IMR-90 (cell line): ENCODE measurements around the gene CDC42EP4. TPM values are rescaled to one million over a fixed set of nuclear protein-coding genes. Genes with fewer than 3 reads are reported as not detected.

Experiments
- ATAC-seq: fragments of 200-7000 bp; cut with Tn5 transposase; 2 replicates; pipeline ENCODE4 v1.9.1; 2020; ENCODE audit warnings: low read depth, mild to moderate bottlenecking, moderate library complexity
- BruUV-seq: library from RNA; stranded (reverse); fragments of 400-500 nt; replicated peaks from 2 replicates; lab custom pipeline; 2021; lab: Mats Ljungman, UMichigan
- CTCF ChIA-PET: fragments of 300-600 bp; formaldehyde crosslinking; extraction: SDS; loops from one replicate; lab custom pipeline; 2021; ENCODE audit warnings: antibody characterized with exemption; lab: Yijun Ruan, JAX
- POLR2A ChIA-PET: fragments of 300-600 bp; sonication (Branson Sonifier 250); formaldehyde crosslinking; loops from one replicate; lab custom pipeline; 2022; ENCODE audit warnings: antibody characterized with exemption; ENCODE audit not compliant: unreplicated experiment; lab: Charles Lee
- DNase-seq: peaks from one replicate; pipeline ENCODE4 v3.0.0; 2013
- H2AFZ ChIP-seq: replicated peaks from 2 replicates; pipeline ENCODE3; 2013; ENCODE audit warnings: low read length, mild to moderate bottlenecking; ENCODE audit not compliant: poor library complexity
- H2AK5ac ChIP-seq: 2 replicates; pipeline ENCODE4 v1.6.1; 2013; ENCODE audit warnings: low read depth, low read length, inconsistent platforms
- H2AK9ac ChIP-seq: replicated peaks from 2 replicates; pipeline ENCODE3; 2013; ENCODE audit warnings: mild to moderate bottlenecking, low read depth, low read length, moderate library complexity; ENCODE audit not compliant: poor library complexity
- H2BK120ac ChIP-seq: 2 replicates; pipeline ENCODE4 v1.6.1; 2013; ENCODE audit warnings: low read depth, low read length, inconsistent platforms
- H2BK15ac ChIP-seq: 3 replicates; pipeline ENCODE4 v1.6.1; 2013; ENCODE audit warnings: low read depth, low read length, inconsistent platforms
- H2BK20ac ChIP-seq: 2 replicates; pipeline ENCODE4 v1.6.1; 2013; ENCODE audit warnings: low read depth, mild to moderate bottlenecking, inconsistent platforms, low read length, moderate library complexity
- H2BK5ac ChIP-seq: 2 replicates; pipeline ENCODE4 v1.6.1; 2013; ENCODE audit warnings: mild to moderate bottlenecking, low read depth, low read length, inconsistent platforms; ENCODE audit not compliant: poor library complexity, severe bottlenecking
- H3K14ac ChIP-seq: replicated peaks from 2 replicates; pipeline ENCODE4 v1.6.1; 2013; ENCODE audit warnings: low read depth, low read length, inconsistent platforms
- H3K18ac ChIP-seq: 2 replicates; pipeline ENCODE4 v1.6.1; 2013; ENCODE audit warnings: low read depth, low read length, control low read depth
- H3K23ac ChIP-seq: 2 replicates; pipeline ENCODE4 v1.6.1; 2013; ENCODE audit warnings: low read depth, low read length, inconsistent platforms
- H3K27ac ChIP-seq: 2 replicates; pipeline ENCODE4 v1.5.1; 2013; ENCODE audit warnings: mild to moderate bottlenecking, control low read depth, low read length; ENCODE audit not compliant: insufficient read depth
- H3K27me3 ChIP-seq: 2 replicates; pipeline ENCODE4 v1.6.1; 2013; ENCODE audit warnings: low read length; ENCODE audit not compliant: control insufficient read depth, insufficient read depth
- H3K36me3 ChIP-seq: 2 replicates; pipeline ENCODE4 v1.6.1; 2013; ENCODE audit warnings: low read length, mixed read lengths; ENCODE audit not compliant: control insufficient read depth, insufficient read depth
- H3K4ac ChIP-seq: 2 replicates; pipeline ENCODE4 v1.6.1; 2013; ENCODE audit warnings: low read depth, low read length, inconsistent platforms
- H3K4me1 ChIP-seq: 2 replicates; pipeline ENCODE4 v1.6.1; 2013; ENCODE audit warnings: low read length, mixed read lengths; ENCODE audit not compliant: control insufficient read depth, insufficient read depth
- H3K4me2 ChIP-seq: 2 replicates; pipeline ENCODE4 v1.6.1; 2013; ENCODE audit warnings: low read depth, mild to moderate bottlenecking, control low read depth, low read length, moderate library complexity
- H3K4me3 ChIP-seq: 2 replicates; pipeline ENCODE4 v1.5.1; 2013; ENCODE audit warnings: low read depth, mild to moderate bottlenecking, control low read depth, low read length, moderate library complexity; ENCODE audit not compliant: insufficient read depth
- H3K56ac ChIP-seq: 2 replicates; pipeline ENCODE4 v1.6.1; 2013; ENCODE audit warnings: low read length, inconsistent platforms; ENCODE audit not compliant: insufficient read depth; ENCODE audit errors: extremely low read depth
- H3K79me1 ChIP-seq, 2 experiments: 2 replicates each; pipeline ENCODE4 v1.6.1; 2013; ENCODE audit warnings: low read length in 2 of 2, inconsistent platforms in 1 of 2, low read depth in 1 of 2
- H3K9ac ChIP-seq: 2 replicates; pipeline ENCODE4 v1.6.1; 2013; ENCODE audit warnings: low read depth, low read length, control low read depth
- H3K9me1 ChIP-seq: 2 replicates; pipeline ENCODE4 v1.6.1; 2013; ENCODE audit warnings: low read length, inconsistent platforms; ENCODE audit not compliant: insufficient read depth
- H3K9me3 ChIP-seq: 2 replicates; pipeline ENCODE4 v1.6.1; 2013; ENCODE audit warnings: low read length; ENCODE audit not compliant: control insufficient read depth, insufficient read depth
- H4K20me1 ChIP-seq: 2 replicates; pipeline ENCODE4 v1.6.1; 2013; ENCODE audit warnings: low read length, inconsistent platforms; ENCODE audit not compliant: insufficient read depth
- H4K5ac ChIP-seq: 2 replicates; pipeline ENCODE4 v1.6.1; 2013; ENCODE audit warnings: mild to moderate bottlenecking, low read depth, low read length, control low read depth
- H4K8ac ChIP-seq, 2 experiments: 2 replicates each; pipeline ENCODE4 v1.6.1; 2013; ENCODE audit warnings: low read depth in 2 of 2, low read length in 2 of 2, control low read depth in 1 of 2, inconsistent platforms in 1 of 2
- H4K91ac ChIP-seq: 2 replicates; pipeline ENCODE4 v1.6.1; 2013; ENCODE audit warnings: low read depth, low read length, inconsistent platforms; ENCODE audit not compliant: insufficient read depth
- BHLHE40 ChIP-seq: fragments of 150-350 bp; IDR thresholded peaks from 2 replicates; pipeline ENCODE4 v1.6.1; 2016; ENCODE audit warnings: mild to moderate bottlenecking, low read depth, low read length
- CEBPB ChIP-seq: IDR thresholded peaks from 2 replicates; pipeline ENCODE4 v1.6.1; 2012; ENCODE audit warnings: low read depth, low read length, improper control_type of control experiment
- CHD1 ChIP-seq: IDR thresholded peaks from 2 replicates; pipeline ENCODE4 v1.6.1; 2012; ENCODE audit warnings: low read depth, low read length, improper control_type of control experiment
- CTCF ChIP-seq: conservative IDR thresholded peaks from 2 replicates; pipeline ENCODE4 v1.5.1; 2012; ENCODE audit warnings: mild to moderate bottlenecking, low read depth, low read length, improper control_type of control experiment
- ELK1 ChIP-seq: fragments of 150-350 bp; IDR thresholded peaks from 2 replicates; pipeline ENCODE4 v1.6.1; 2016; ENCODE audit warnings: low read depth, mild to moderate bottlenecking, low read length, moderate library complexity, borderline replicate concordance
- MAFK ChIP-seq: IDR thresholded peaks from 2 replicates; pipeline ENCODE4 v1.6.1; 2012; ENCODE audit warnings: low read depth, low read length, improper control_type of control experiment
- MAZ ChIP-seq: IDR thresholded peaks from 2 replicates; pipeline ENCODE4 v1.6.1; 2012; ENCODE audit warnings: low read depth, mild to moderate bottlenecking, low read length, improper control_type of control experiment, moderate library complexity, borderline replicate concordance
- MXI1 ChIP-seq: IDR thresholded peaks from 2 replicates; pipeline ENCODE4 v1.6.1; 2012; ENCODE audit warnings: low read depth, mild to moderate bottlenecking, low read length, moderate library complexity, borderline replicate concordance
- NFE2L2 ChIP-seq: fragments of 150-350 bp; IDR thresholded peaks from 2 replicates; pipeline ENCODE4 v1.6.1; 2016; ENCODE audit warnings: low read depth, mild to moderate bottlenecking, low read length
- POLR2A ChIP-seq: IDR thresholded peaks from 2 replicates; pipeline ENCODE4 v1.6.1; 2012; ENCODE audit warnings: mild to moderate bottlenecking, low read depth, low read length
- RCOR1 ChIP-seq: IDR thresholded peaks from 2 replicates; pipeline ENCODE4 v1.6.1; 2012; ENCODE audit warnings: mild to moderate bottlenecking, low read length, improper control_type of control experiment; ENCODE audit not compliant: insufficient replicate concordance
- SMC3 ChIP-seq: fragments of 150-350 bp; IDR thresholded peaks from 2 replicates; pipeline ENCODE4 v1.6.1; 2016; ENCODE audit warnings: low read depth, mild to moderate bottlenecking, antibody characterized with exemption, low read length, moderate library complexity
- WGBS, 2 experiments: methylation state at CpG; one replicate each; pipeline versions ENCODE4 v1.1.5 to v1.1.7; 2013; ENCODE audit warnings: missing lambda C conversion rate in 2 of 2; ENCODE audit not compliant: insufficient read length in 1 of 2; ENCODE audit errors: extremely low coverage in 2 of 2; 5-methylcytosine and 5-hydroxymethylcytosine counted together
- dilution Hi-C: fragments of 300-500 bp; cut with HindIII; formaldehyde crosslinking; loops from one replicate; pipeline ENCODE4 v1.14.3; 2018; ENCODE audit warnings: low sequenced_read_pairs; ENCODE audit not compliant: unreplicated experiment
- in situ Hi-C: fragments of 300-500 bp; cut with MboI; formaldehyde crosslinking; loops from 3 replicates; pipeline ENCODE4 v1.14.3; 2019; ENCODE audit warnings: low sequenced_read_pairs, inconsistent platforms, mixed read lengths
- intact Hi-C: fragments of 100-400 bp; cut with micrococcal nuclease; formaldehyde crosslinking; loops from 2 replicates; pipeline ENCODE4 v1.10.0; 2022
- polyA plus RNA-seq, 3 experiments: library from polyadenylated mRNA; depleted of rRNA; stranded (reverse); fragments of >200 nt; gene quantifications; 2 replicates each; pipeline ENCODE4 v1.2.3, GENCODE V29; 2012; ENCODE audit warnings: low replicate concordance in 1 of 3
- total RNA-seq: library from RNA; depleted of rRNA; stranded (reverse); fragments of >200 nt; gene quantifications from 2 replicates; pipeline ENCODE4 v1.2.3, GENCODE V29; 2012

The CDC42EP4 gene
- total and polyA plus RNA-seq, 2 of the 4 experiments (the other 2 are of a cell fraction) = 14.3 to 25.8 TPM

GRCh38 chr17:73331060-73331459 lies 19.3 kb upstream of the CDC42EP4 start:
- no peak overlapping the region for H2BK5ac ChIP-seq
- H3K27me3 ChIP-seq = no peaks in the 10 kb centered on the region
- H3K4me1 ChIP-seq = peaks cover 3% of the 10 kb centered on the region; the same call in 1 of the 2 replicates
- no peak overlapping the region for H4K8ac ChIP-seq
- no peaks in the 10 kb centered on the region for H4K20me1 ChIP-seq
- BruUV-seq = no TSS peak
- no peak overlapping the region for H3K9ac ChIP-seq
- no peaks in the 10 kb centered on the region for H3K9me3 ChIP-seq
- H2AK5ac ChIP-seq = no peak overlapping the region
- dilution Hi-C loops = no loop called here
- no peak overlapping the region for H3K4me3 ChIP-seq
- no peak overlapping the region for H4K91ac ChIP-seq
- TF ChIP-seq MAZ = no peak
- no peak for TF ChIP-seq CTCF
- no peak for TF ChIP-seq NFE2L2
- no peak for TF ChIP-seq SMC3
- no peak for TF ChIP-seq BHLHE40
- no peak for TF ChIP-seq RCOR1
- no peak for TF ChIP-seq CHD1
- TF ChIP-seq CEBPB = no peak
- TF ChIP-seq MAFK = no peak
- no peak for TF ChIP-seq MXI1
- TF ChIP-seq ELK1 = no peak
- TF ChIP-seq POLR2A = no peak
- no peak overlapping the region for H2AFZ ChIP-seq
- no peak overlapping the region for H2BK120ac ChIP-seq
- ATAC-seq (no peak), DNase-seq (no peak)
- ChIA-PET CTCF (no interaction called here), POLR2A (no interaction called here)
- no peak overlapping the region for H3K56ac ChIP-seq
- no peak overlapping the region for H3K18ac ChIP-seq
- WGBS, 2 experiments = no CpG with 5 or more reads among the region's 3 CpGs
- H3K14ac ChIP-seq = no peak overlapping the region
- H3K9me1 ChIP-seq = no peaks in the 10 kb centered on the region
- no peak overlapping the region for H2BK20ac ChIP-seq
- H3K79me1 ChIP-seq = no peaks in the 10 kb centered on the region
- H3K4me2 ChIP-seq = no peak overlapping the region
- H2AK9ac ChIP-seq = no peak overlapping the region
- H4K5ac ChIP-seq = no peak overlapping the region
- in situ Hi-C loops = no loop called here
- no peak overlapping the region for H3K27ac ChIP-seq
- H3K23ac ChIP-seq = no peak overlapping the region
- H3K4ac ChIP-seq = no peak overlapping the region
- intact Hi-C loops = no loop called here
- no peak overlapping the region for H2BK15ac ChIP-seq
- no peaks in the 10 kb centered on the region for H3K36me3 ChIP-seq
